Measurements from ENCODE around the gene SSTR5.

GRCh38 chr16:1078579-1079021 lies 6.1 kb downstream of the SSTR5 start:
- TF ChIP-seq CTCF (conservative IDR thresholded peaks at IDR 0.05) (no peak), EZH2 (IDR thresholded peaks at IDR 0.05; ENCODE audit: low read depth) (no peak)
